HG03378 (cell line): ENCODE results near the gene KRT81.
"Not testable (repeated sequence)": the region's sequence is repeated elsewhere in the genome, so short reads cannot be mapped to it uniquely, and the experiment has no call there.

ENCODE experiments used
- ATAC-seq: cut with Tn5 transposase; IDR thresholded peaks from one replicate; pipeline ENCODE4 v1.9.1; 2021; ENCODE audit warnings: mild to moderate bottlenecking, moderate library complexity; ENCODE audit not compliant: unreplicated experiment

The KRT81 gene

GRCh38 chr12:52278575-52279421 lies 12.5 kb downstream of the KRT81 start:
- no peak for ATAC-seq

DNA sequence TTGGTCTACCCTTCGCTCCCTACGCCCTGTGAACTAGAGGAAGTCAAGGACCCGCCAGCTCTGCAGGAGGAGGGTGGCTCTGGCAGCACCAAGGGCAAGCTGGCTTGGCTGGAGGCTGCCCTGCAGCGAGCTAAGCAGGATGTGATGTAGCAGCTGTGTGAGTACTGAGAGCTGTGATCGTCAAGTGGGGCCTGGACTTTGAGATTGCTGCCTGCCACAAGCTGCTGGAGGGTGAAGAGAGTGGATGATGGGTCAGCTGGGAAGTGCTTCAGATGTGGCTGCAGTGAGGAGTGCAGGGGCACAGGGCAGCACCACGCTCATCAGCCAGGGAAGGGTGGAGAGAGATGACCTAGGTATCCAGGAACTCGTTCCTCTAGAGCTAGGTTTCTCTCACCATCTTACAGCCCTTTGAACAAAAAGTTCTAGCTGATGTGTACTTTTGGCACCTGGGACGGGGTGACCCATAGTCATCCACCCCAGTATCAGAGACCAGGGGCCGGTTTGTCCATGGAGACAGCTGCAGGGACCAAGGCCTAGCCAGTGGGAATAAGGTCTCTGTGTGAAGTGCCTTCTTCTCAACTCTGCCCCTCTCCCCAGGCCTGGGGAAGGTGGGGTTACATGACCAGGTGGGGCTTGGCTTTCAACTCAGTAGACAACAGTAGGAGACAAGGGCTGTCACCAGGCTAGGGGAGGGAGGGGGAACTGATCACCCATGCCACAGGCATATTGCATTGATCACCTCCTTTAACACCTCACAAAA lies 13.7 kb downstream of the KRT81 start:
- ATAC-seq, result no peak

DNA sequence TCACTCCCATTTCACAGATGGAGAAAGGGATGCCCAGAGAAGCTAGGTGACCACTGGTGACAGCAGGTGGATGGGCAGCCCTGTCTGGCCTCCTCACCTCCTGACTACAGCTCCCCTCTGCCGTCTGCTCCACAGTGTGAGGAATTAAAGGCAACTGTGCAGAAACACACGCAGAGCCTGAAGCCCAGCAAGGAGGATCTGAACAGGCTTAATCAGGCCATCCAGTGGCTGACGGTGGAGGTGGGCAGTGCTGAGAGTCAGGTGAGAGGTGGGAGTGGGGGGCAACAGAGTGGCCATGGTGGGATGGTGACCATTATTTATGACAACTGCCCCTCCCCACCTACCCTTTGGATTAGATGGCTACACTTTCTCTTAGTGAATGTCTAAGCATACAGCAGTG lies 15.6 kb downstream of the KRT81 start:
- no peak for ATAC-seq

GRCh38 chr12:52274521-52275120 lies 16.7 kb downstream of the KRT81 start, which contains the start of gene KRT86:
Gene KRT86, plus strand, starts transcription at chr12:52274645. Its CDS starts 27,272 bp downstream, at chr12:52301917.
- ATAC-seq, result no peak

DNA sequence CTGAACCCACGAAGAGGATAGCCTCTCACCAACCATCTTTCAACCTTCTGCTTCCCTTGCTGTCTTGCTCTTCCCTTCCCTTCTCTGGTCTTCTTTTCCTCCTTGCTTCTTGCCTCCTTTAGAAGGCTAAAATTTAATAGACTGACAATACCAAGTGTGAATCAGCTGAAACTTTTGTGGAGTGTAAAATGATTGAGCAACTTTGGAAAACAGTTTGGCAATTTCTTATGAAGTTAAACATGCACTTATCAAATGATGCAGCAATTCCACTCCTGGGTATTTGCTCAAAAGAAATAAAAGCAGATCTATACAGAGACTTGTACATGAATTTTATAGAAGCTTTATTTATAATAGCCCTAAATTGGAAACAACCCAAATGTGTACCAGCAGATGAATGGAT lies 20.2 kb downstream of the KRT81 start:
- ATAC-seq, result no peak

DNA sequence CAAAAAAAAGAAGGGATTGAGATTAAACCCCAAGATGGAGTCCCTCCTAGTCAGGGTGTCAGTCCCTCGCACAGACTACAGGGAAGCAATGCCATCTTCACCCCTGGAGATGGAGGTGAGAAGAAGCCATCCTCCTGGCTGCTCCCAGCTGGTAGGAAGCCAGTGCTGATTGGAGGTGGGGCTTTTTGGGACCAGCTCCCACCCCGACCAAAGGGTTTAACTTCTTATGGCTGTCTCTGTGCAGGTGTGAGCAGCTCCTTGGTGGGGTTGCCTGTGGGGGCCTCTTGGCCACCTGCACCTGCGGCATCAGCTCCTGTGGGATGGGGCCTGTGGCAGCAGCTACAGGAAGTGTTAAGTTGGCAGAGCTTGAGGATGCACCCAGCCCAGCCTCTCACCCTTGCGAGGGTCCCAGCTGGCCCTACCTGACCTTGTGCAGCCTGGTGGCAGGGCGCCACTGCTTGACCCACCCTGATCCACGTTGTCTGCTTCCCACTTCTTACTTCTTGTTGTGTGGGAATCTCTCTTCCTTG lies 20.7 kb downstream of the KRT81 start:
- no peak for ATAC-seq

DNA sequence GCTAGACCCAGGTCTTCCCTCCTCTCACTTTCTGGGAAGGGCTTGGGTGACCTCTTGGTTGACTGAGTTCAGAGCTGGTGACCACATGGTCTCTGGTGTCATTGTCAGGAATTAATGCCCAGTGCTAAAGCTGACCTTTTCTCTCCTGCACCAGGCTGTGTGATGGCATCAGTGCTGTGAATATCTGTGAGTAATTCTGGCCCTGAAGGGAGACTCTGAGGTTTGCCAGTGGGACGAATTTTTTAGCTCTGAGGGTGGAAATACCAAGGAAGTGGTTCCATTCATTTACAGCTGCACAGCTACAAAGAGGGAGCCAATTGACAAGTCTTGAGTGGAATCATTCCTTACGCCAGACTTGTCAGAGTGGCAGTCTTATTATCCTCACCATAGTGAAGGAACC lies 23.1 kb downstream of the KRT81 start:
- no peak for ATAC-seq

GRCh38 chr12:52267699-52268098 lies 23.6 kb downstream of the KRT81 start:
- ATAC-seq, result no peak

- ATAC-seq, result no peak
Observed at GRCh38 chr12:52267266-52267665, 24.1 kb downstream of the KRT81 start.

- no peak for ATAC-seq
Observed at GRCh38 chr12:52266514-52266913, 24.8 kb downstream of the KRT81 start.

GRCh38 chr12:52264435-52264825 lies 26.9 kb downstream of the KRT81 start:
- no peak for ATAC-seq

GRCh38 chr12:52263761-52264434 lies 27.4 kb downstream of the KRT81 start:
- no peak for ATAC-seq

GRCh38 chr12:52262286-52262685 lies 29.0 kb downstream of the KRT81 start:
- no peak for ATAC-seq

DNA sequence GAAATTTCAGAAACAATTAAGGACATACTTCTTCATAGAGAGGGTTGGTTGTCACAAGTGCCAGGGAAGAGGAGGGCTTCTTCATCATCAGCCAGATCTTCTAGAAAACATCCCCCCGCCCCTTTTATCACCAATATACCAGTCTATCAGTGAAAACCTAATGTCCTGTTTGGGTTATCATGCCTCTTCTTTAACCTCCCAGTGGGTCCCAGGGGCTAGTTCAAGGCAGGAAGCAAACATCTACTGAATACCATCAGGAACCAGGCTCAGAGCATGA lies 30.2 kb downstream of the KRT81 start:
- ATAC-seq, result no peak

DNA sequence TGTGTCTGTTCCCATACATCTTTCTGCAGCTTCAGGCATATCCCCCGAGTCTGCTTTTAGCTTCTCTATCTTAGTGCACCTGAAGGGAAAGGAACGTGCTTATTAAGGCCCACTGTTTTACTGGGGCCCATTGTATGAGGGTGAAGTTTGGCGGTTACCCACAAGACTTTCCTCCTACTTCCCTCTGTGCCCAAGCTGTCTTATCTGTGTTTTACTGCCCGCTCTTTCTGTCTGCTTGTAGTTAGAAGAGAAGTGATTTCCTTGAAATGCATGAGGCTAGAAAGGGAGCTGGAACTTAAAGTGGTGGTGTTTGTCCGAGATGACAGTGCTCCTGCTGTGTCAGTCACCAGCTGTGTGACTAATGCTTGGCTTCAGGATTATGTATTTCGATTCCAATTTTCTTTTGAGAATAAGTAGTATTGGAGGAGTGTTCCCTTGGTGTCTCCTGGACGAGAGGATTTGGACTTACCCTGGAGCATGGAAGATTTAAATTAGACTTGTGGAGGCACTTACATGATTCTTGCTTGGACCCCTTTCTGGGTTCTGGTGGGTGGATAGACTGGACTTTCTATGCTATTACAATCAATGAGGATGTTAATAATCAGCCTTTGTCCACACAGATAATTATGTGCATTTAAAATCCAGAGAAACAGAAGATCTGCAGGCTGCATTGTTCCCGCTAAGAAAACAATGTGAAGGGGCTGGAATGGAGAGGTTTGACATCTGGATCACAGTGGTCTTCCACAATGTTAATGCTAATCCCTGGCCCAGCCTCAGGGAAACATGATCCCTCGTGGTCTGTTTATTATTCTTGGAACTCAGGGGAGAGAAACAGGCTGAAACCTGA lies 30.8 kb downstream of the KRT81 start:
- no peak for ATAC-seq

DNA sequence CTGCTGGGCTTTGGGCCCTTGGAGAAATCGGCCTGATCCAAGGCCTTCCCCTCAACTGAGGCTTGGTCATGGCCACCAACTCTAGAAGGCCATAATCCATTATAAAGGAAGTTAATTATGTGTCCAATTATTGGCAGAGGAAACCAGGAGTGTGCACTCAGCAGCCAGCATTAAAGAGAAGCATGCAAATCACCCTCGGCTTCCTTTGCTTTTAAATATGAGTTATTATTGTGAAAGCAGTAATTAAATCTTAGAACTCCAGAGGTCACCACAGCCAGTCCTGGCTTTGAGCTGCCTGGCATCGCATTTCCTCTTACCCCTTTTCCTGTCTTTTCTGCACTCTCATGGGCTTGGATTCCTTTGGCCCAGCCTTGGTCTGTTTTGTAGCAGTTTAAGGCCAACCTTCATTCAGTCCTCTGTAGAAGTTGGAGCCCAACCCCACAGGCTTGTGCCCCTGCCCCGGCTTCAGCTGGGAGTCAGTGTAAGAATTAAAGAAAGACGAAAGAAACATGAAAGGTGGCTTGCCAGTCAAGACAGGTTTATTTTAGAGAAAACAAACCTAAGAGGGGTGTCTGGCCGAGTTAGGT lies 31.6 kb downstream of the KRT81 start:
- no peak for ATAC-seq

DNA sequence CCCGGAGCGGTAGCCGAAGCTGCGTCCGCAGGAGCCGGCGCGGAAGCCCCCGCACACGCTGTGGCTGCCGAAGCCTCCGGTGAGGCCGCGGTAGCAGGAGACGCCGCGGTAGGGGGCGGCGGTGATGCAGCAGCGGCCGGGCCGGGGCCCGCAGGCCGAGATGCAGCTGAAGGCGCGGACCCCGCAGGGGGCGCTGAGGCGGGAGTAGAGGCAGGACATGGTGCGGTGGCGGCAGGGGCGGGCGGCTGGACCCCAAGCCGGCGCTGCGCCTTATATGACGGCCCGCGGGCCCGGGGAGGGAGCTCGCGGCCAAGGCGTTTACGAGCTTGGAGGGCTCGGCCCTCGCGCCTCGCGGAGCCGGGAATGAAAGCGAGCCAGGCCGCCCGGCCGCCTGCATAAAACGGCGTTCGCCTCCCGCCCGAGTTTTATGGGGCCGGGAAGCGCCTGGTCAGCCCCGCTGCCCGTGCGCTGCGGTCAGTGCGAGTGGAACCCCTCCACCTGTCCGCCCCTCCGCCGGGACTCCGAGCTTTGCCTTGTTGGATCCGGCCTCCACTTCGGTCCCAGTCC lies 32.9 kb downstream of the KRT81 start:
- no peak for ATAC-seq

GRCh38 chr12:52257922-52258321 lies 33.4 kb downstream of the KRT81 start:
- not testable (repeated sequence) for ATAC-seq

DNA sequence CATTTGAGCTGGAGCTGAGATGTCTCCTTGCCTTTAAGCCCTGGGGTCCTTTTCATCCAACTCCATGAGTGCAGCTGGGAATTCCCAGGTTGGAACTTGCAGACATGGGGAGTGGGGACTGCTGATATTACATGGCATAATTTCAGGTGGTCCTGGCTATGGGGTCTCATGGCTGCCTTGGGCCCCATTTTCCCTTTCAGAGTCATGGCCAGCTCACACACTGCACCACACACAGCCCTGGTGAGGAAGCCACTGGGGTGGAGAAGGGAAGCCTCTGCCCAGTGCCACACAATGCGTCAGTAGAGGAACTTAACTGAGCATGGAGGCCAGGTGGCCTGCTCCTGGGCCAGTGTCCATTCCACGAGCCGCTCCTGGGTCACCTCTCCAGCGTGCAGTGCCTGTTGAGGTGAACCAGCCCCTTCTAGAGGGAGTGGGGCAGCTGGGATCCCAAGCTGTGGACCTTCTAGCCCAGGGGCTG lies 34.2 kb downstream of the KRT81 start:
- no peak for ATAC-seq

DNA sequence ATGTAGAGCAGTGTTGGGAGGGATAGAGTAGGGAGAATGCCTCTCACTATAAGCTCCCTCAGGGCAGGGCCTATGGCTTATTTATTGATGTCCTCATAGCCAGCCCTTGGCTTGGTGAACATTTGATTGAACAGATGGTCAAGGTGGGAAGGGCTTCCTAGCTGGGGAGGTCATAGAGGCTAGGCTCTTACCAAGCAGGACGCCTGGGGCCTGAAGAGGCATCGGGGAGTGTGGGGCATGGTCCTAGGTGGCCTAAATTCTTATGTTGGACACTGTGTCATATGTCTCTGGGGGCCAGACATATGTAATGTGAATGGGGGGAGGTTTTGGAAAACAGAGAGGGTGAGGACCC lies 34.8 kb downstream of the KRT81 start:
- no peak for ATAC-seq
